MM.1S (cell line): ENCODE measurements around the gene KIF20B.

Experiments used
- EZH2 ChIP-seq: fragments of 300-600 bp; sonication (generic); optimal IDR thresholded peaks from 2 replicates; pipeline ENCODE3; 2017; ENCODE audit warnings: low read depth, mild to moderate bottlenecking, antibody characterized with exemption, low read length, mixed read lengths
- TF ChIP-seq, protein P1 (sequence below): fragments of 300-600 bp; sonication (generic); IDR thresholded peaks from 2 replicates; pipeline ENCODE4 v1.5.1; 2016; ENCODE audit warnings: antibody characterized with exemption, low read length, mixed read lengths

DNA sequence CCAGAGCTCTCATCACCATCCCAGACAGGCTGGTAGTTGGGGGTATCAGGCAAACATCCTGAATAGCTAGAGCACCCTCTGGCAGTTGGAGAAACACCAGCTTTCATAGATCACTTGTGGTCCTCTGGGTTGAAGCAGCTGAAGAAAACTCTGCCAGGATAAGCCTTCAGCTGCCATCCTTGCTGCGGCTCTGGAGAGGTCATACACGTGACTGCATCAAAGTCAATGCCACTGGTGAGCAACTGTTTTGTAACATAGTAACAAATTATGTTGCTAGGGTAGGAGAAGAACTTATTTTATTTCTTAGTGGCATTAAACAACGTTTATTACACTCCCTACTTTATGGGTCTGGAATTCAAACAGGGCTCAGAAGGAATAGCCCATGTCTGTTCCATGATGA lies 37.2 kb upstream of the KIF20B start:
- no peak for TF ChIP-seq EZH2
- TF ChIP-seq, protein P1, sequence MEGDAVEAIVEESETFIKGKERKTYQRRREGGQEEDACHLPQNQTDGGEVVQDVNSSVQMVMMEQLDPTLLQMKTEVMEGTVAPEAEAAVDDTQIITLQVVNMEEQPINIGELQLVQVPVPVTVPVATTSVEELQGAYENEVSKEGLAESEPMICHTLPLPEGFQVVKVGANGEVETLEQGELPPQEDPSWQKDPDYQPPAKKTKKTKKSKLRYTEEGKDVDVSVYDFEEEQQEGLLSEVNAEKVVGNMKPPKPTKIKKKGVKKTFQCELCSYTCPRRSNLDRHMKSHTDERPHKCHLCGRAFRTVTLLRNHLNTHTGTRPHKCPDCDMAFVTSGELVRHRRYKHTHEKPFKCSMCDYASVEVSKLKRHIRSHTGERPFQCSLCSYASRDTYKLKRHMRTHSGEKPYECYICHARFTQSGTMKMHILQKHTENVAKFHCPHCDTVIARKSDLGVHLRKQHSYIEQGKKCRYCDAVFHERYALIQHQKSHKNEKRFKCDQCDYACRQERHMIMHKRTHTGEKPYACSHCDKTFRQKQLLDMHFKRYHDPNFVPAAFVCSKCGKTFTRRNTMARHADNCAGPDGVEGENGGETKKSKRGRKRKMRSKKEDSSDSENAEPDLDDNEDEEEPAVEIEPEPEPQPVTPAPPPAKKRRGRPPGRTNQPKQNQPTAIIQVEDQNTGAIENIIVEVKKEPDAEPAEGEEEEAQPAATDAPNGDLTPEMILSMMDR, result no peak
